HG02763 (cell line): ENCODE measurements around the gene APOBEC3B.
A peak's percentile ranks its signal among the peaks of the same experiment; 100 is the strongest.
"Not testable (repeated sequence)": the region's sequence is repeated elsewhere in the genome, so short reads cannot be mapped to it uniquely, and the experiment has no call there.

Experiments used
- ATAC-seq: cut with Tn5 transposase; IDR thresholded peaks from one replicate; pipeline ENCODE4 v1.9.1; 2021; ENCODE audit warnings: mild to moderate bottlenecking, moderate library complexity; ENCODE audit not compliant: unreplicated experiment

The APOBEC3B gene

DNA sequence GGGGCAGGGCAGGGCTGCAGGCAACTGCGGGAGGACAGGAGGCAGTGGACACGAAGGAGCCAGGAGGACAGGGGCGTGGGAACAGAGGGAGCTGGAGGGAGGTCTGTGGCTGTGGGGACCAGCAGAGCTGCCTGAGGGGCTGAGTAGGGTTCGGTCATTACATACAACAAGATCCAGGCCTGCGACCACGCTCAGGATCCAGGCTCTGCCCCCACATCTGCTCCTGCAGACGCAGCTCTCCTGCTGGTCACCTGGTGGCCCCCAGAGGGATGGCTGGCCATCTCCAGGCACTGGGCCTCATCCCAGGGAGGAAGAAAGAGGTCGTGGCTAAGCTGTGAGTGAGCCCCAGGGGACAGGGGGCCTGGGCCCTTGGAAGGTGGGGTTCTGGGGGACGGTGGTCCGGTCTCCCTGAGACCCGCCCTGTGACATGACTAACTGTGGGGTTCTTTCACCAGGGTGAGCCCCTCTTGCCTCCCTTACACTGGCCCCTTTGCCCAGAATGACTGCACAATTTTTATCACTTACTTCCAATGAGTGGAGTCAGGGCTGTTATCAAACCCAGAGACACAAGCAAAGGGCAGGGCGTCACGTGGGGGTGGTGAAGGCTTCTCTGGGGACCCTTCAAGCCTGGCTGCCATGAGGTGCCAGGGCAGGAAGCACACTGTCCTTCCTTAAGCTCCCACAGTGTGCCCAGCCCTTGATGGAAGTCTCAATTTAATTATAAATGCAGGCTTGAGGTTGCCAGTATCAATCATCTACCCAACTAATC, 31.4 kb upstream of the APOBEC3B start:
- ATAC-seq, result no peak

DNA sequence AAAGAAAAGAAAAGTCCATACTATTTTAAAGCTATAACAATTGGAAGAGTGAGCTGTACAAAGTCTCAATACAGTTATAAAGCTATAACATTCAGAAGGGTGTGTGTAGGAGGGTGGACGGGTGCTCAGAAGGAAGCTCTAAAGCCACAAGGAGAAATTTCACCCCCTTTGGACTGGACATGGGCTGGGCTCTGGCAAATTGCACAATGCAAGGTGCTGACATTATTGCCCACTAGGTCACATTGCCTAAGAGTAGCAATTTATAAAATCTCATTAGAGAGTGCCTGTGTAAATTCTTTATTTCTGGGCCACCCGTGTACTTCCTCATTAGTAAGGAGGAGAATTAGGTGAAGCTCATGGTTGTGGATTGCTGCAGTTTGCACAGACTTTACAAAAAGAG, 30.4 kb upstream of the APOBEC3B start:
- ATAC-seq, result no peak

DNA sequence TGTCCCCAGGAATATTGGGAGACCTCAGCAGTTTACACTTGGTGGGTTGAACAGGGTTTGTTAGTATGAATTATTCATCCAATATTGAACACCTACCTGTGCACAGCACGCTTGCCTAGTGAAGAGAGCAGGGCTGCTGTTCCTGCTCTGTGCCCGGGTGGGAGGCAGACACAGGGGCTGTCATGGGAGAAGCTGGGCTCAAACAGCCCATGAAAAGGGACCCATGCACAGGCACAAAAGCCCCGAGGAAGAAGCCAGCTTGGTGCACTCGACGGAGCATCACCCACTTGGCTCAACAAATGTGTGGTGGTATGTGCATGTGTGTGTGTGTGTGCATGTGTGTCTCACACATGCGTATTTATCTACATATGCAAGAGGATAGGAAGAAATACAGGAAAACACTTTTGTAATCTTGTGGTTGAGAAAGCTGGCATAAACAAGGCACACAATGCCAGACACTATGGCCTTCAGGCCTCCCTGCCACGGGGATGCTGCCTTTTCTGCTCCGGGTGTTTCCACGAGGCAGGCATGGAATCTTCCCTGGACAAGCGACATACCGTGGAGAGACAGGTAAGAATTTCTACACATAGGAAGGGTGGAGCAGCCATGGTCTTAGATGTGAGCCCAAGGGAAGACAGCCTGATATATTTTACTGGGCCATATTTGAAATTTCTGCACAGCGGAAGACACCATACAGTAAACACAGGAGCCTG, 29.7 kb upstream of the APOBEC3B start:
- ATAC-seq, result no peak

DNA sequence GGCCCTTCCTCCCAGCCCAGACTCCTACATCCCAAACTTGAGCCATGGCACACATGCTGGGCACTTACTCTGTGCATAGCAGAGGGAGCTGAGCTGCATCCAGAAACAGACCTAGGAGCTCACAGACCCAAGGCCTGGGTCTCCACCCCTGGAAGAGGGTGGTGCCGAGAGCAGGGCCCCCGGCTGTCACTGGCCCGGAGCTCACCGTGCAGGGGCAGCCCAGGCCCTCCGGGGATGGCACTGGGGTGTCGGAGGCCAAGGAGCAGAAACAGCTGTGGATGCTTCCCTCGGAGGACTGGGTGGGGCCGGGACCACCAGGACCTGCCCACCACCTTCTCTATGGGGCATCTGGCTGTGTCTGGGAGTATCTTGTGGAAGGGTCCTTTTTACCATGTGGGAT, 29.1 kb upstream of the APOBEC3B start:
- no peak for ATAC-seq

DNA sequence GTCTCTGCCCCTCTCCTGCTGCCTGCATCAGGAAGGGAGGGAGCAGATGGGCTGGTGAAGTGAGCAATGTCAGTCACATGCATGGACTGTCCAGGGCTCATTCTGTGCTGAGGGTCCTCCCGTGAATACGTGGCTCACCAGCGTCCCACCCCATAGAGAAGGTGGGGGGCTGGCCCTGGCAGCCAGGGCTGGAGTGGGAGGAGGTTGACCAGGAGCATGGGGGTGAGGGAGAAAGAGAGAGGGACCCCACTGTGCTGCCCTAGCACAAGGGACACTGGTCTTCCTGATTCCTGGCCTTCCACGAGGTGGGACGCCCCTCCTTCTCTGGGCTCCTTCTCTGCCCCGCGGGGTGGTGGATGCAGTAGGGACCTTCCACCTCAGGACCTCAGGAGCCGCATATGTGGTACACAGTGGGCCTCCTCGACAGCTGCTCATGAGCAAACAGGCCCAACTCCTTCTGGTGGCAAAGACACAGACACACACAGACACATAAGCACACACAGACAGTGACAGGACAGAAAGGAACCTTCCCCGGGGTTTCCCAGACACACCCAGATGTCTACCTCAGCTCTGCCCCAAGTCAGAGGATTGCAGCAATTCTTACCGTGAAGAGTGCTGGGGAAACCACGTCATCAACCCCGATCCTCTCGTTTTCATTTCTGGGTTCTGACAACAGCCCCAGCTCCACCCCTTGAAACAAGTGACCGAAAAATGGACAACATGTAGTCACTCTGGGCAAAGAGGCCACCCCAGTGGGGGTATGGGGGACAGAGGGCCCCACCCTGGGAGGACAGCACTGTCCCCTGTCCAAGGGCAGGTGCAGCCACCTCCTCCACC, 28.4 kb upstream of the APOBEC3B start:
- peak; percentile 72 for ATAC-seq

DNA sequence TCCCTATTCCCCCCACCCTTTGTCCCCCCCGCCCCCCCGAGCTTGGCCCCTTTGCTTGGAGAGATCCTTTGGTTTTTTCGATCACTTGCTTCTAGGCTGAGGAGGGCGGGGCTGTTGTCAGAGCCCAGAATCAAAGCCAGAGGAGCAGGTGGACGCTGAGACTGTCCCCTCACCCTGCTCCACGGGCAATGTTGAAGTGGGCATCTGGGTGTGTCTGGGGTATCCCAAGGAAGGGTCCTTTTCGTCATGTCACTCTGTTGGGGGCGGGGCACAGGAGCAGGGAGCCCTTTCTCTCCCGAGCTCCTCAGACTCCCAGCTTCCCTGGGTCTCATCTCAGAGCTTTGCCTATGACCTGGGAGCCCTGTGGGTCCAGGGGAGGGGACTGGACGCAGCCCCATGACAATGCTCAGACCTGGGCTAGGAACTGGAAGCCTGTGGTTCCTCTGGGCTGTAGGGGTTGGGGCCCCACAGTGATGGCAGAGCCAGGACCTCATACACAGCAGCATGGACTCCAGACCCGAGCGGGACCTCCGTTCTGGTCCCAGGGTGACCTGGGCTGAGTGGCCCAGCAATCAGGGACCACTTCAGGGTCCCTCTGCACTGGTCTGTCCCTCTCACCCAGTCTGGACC, 27.6 kb upstream of the APOBEC3B start:
- ATAC-seq, result no peak

DNA sequence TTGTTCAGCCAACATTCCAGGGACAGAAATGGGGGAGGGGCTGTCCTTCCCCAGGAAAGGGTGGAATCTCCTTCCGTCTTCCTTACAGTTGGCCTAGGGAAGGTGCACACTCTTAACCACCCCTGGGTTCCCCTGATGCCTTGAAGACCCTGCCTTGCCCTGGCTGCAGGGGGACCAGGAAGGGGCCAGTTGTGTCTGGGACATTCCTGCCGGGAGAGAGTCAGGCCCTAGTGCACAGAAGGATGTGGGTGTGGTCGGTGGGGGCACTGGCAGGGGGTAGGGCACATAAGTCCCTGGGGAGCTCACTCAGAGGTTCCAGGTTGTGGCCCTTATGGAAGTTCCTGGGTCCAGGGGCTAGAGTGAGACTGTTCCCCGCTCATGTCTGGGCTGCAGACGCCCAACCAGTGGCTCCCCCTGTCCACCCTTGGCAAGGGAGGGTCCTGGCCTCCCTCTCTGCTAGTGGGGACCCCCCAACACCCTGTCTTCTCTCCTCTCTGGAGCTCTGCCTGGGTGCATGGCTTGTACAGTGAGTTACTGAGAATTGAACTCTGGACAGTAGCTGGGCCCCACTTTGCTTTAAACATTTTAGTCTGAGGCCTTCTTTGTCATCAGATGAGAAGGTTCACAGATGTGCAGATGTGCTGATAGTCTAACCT, 26.8 kb upstream of the APOBEC3B start:
- ATAC-seq, result no peak

DNA sequence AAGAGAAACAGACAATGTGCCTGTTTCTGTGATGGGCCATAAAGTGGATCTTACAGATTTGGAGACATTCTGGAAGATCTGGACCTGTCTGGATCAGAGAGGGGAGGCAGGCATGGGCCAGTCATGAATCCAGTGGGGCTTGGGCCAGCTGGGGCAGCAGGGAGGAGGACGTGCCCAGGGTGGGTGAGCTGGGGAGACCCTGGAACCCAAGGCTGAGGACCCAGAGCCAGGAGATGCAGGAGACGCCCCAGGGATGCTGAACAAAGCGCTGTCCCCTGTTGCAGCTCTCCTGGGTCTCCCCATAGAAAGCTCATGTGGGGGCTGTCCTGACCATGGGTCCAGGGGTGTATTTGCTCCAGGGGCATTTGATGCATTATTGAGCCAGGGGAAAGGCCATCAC, 26.2 kb upstream of the APOBEC3B start:
- ATAC-seq, result no peak

DNA sequence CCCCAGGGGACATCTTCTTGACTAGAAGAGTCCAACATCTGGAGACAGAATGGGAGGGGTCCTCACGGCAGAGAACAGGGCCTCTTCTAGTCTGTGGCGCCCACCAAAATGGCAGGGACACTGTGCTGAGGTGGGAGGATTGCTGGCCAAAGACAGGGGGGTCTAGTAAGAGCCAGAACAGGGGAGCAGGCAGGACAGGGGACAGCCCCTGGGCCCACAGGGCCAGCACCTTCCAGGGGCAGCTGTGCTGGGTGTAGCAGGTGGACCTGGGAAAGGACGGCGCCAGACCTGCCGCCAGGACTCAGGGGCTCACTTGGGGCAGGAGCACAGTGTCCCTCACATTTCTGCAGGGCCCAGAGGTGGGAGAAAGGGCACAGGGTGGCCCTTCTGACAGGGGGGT, 25.6 kb upstream of the APOBEC3B start:
- no peak for ATAC-seq

DNA sequence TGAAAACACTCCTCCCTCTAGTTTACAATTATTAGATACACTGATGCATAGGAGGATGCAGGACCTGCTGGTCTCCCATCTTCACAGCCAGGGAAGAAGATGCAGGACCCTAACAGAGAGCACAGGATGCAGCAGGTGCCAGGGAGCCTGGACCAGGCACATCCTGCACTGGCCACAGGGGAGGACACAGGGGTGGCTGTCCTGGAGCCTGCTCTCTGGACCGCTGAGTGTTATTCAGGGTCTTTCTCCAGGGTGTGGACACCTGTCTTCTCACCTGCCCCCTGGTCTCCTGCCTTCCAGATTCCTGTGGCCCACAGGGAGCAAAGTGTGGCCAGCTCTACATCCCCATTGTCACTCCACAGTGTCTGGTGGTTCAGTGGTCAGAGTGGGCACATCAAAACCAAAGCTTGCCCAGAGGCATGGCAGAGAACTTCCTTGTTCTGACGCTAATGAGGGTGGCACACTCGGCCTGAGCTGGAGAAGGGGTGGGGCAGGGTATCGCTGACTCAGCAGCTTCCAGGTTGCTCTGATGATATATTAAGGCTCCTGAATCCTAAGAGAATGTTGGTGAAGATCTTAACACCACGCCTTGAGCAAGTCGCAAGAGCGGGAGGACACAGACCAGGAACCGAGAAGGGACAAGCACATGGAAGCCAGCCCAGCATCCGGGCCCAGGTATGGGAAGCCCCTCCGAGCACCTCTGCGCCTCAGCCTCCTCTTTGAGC, 24.9 kb upstream of the APOBEC3B start, which contains the start of gene APOBEC3A:
Gene APOBEC3A (plus strand): TSS at position 564 of the 725 bp plus-strand sequence. CDS start 83 bp downstream, at position 647.
- no peak for ATAC-seq

DNA sequence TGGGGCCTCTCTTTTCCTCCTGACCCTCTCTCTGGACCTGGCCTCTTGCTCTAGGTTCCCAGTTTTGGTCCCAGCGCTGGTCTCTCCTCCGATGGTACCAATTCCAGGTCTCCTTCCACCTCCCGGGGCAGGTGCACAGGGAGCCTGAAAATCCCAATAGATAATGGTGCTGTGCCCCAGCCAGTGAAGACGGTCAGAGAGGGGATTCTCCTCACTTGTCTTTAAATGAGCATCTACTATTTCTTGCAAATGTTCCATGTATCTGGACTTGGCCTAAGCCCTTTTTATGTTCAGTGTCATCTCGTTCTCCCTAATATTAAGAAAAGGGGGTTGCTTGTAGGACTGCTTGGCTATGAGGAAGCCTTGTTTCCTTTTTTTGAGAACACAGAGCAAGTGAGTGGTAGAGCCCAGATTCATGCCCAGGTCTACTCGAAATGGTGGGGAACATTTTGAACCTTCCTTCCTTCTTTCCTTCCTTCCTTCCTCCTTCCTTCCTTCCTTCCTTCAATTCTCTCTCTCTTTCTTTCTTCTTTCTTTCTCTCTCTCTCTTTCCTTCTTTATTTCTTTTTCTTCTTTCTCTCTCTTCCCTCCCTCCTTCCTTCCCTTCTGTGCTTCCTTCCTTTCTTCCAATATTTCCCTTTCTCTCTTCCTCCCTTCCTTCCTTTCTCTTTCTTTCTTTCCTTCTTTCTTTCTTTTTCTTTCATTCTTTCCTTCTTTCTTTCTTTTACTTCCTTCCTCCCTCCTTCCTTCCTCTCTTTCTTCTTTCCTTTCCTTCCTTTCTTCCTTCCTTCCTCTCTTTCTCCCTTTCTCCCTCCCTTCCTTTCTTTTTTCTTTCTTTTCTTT, 24.1 kb upstream of the APOBEC3B start:
- ATAC-seq, result no peak

DNA sequence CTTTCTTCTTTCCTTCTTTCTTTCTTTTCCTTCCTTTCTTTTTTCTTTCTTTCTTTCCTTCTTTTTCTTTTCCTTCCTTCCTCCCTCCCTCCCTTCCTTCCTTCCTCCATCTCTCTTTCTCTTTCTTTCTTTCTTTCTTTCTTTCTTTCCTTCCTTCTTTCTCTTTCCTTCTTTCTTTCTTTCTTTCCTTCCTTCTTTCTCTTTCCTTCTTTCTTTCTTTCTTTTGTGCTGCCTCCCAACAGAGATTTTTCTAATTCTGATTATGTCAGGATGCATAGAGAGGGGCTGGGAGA, 23.6 kb upstream of the APOBEC3B start:
- ATAC-seq, result not testable (repeated sequence)

DNA sequence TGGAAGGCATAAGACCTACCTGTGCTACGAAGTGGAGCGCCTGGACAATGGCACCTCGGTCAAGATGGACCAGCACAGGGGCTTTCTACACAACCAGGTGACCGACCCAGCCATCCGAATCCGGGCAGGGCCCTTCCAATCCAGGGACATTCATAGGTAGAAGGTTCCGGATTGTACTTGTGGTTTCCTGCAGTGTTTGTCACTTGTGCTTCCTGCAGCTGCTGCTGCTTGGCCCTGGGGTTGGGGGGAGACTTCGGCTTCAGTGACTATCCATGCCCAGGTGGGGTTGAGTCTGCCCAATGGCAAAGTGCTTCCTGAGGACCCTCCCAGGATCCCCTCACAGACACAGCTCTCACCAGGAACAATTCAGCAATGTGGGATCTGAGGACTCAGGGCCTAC, 22.6 kb upstream of the APOBEC3B start:
- no peak for ATAC-seq

DNA sequence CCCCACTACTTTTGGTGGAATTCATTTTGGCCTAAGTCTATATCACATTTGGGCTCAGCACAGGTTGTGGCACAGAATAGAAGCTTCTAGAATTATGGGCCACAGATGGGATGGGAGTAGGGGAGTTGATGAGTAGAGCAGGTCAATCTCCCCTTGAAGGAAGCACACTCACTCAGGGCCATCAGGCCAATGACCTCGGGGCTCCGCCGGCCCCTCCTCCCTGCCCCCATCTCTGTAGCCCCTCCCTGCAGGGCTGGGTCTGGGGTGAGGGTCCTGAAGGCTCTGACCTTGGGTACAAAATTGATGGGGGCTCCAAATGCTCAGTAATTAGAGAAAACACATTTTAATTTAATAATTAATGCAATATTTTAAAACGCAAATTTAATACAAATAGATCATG, 21.5 kb upstream of the APOBEC3B start:
- ATAC-seq, result not testable (repeated sequence)

DNA sequence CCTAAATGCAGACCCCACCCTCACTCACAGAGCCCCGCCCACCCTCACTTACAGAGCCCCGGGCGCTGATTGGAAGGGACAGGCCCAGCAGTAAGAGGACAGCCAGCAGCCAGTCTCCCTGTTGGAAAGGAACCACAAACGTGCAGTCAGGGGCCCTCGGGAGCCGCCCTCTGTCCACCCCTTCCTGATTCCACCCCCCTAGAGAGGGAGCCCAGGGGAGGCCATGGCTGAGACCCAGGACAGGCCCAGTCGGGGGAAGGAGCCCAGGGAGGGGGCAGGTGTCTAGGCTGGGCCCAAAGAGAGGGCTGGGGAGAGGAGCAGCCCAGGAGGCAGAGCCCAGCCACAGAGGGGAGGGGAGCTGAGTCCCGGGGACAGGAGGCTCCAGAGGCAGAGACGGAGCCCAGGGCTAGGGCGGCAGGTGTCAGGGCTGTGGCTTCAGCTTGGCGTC, 18.8 kb upstream of the APOBEC3B start:
- ATAC-seq, result not testable (repeated sequence)

DNA sequence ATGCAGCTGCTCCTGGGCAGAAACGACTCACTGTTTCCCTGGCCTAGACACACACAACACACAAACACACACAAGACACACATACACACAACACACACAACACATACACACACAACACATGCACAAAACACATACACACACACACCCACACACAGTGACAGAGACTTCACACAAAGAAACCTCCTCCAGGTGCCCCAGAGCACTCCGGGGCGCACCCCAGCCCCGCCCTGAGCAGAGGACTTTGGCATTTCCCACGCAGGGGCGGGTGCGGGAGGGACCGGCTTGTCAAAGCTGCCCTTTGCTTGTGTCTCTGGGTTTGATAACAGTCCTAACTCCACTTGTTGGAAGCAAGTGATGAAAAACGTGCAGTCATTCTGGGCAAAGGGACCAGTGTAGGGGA, 18.3 kb upstream of the APOBEC3B start:
- no peak for ATAC-seq

DNA sequence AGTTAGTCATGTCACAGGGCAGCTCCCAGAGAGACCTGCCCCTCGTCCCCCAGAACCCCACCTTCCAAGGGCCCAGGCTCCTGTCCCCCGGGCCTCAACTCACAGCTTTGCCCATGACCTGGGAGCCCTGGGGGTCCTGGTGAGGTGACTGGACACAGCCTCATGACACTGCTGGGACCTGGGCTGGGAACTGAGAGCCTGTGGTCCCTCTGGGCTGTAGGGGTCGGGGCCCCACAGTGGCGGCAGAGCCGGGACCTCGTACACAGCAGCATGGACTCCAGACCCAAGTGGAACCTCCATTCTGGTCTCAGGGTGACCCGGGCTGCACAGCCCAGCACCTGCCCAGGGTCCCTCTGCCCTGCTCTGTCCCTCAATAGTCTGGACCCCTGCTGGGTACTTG, 17.8 kb upstream of the APOBEC3B start:
- no peak for ATAC-seq

DNA sequence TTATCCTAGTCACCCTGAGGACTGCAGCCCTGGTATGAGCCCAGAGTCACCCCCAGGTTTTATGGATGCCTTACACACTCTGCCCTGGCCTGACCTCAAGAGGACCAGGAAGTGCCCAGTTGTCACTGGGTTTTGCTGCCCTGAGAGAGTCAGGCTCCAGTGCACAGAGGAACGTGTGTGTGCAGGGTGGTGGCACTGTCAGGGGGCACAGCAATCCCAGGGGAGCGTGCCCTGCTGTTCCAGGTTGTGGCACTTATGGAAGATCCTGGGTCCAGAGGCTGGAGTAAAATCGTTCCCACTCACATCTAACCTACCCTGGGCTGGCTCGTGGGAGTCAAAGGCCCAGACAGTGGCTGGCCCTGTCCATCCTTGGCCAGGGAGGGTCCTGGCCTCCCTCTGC, 17.2 kb upstream of the APOBEC3B start:
- ATAC-seq, result no peak
